SK-N-SH (cell line): ENCODE results near the gene C17orf100.

ENCODE experiments used
- FOXM1 ChIP-seq: IDR thresholded peaks from 2 replicates; pipeline ENCODE4 v1.4.0; 2012; ENCODE audit warnings: low read depth, mild to moderate bottlenecking
- SIN3A ChIP-seq: IDR thresholded peaks from 2 replicates; pipeline ENCODE4 v1.6.1; 2012; ENCODE audit warnings: low read depth, mild to moderate bottlenecking, low read length, moderate library complexity, borderline replicate concordance
- TF ChIP-seq, protein P1 (sequence below): fragments of 200-600 bp; sonication (generic); IDR thresholded peaks from 2 replicates; pipeline ENCODE4 v1.6.1; 2017; ENCODE audit warnings: antibody characterized with exemption, mild to moderate bottlenecking, moderate library complexity

DNA sequence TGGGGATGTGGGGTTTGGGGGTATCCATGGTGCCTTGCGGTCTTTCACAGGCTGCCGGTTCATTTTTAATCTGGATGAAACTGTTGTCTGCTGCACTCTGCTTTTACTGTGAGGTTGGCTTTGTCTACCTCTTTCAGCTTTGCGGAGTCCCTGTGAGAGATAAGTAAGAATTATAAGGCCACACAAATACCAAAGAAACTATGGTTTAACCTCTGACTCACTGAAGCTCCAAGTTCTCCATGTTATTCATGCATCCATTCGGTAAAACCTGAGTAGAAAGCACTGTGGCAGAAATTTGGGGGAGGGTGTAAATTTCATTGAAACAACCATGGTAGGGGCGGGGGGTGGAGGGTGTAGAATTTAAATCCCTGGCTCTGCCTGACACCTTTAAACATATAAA is 41.6 kb upstream of the C17orf100 start:
- TF ChIP-seq, protein P1, sequence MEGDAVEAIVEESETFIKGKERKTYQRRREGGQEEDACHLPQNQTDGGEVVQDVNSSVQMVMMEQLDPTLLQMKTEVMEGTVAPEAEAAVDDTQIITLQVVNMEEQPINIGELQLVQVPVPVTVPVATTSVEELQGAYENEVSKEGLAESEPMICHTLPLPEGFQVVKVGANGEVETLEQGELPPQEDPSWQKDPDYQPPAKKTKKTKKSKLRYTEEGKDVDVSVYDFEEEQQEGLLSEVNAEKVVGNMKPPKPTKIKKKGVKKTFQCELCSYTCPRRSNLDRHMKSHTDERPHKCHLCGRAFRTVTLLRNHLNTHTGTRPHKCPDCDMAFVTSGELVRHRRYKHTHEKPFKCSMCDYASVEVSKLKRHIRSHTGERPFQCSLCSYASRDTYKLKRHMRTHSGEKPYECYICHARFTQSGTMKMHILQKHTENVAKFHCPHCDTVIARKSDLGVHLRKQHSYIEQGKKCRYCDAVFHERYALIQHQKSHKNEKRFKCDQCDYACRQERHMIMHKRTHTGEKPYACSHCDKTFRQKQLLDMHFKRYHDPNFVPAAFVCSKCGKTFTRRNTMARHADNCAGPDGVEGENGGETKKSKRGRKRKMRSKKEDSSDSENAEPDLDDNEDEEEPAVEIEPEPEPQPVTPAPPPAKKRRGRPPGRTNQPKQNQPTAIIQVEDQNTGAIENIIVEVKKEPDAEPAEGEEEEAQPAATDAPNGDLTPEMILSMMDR = no peak
- no peak for TF ChIP-seq FOXM1
- TF ChIP-seq SIN3A = no peak
